KOPT-K1 (cell line): ENCODE results near the gene FARS2.
A peak's percentile ranks its signal among the peaks of the same experiment; 100 is the strongest.

Source experiments
- H3K27ac ChIP-seq: fragments of 200-600 bp; sonication (generic); 2 replicates; pipeline ENCODE4 v1.5.1; 2016; ENCODE audit warnings: antibody characterized with exemption, mild to moderate bottlenecking, low read depth, low read length; ENCODE audit not compliant: poor library complexity, severe bottlenecking
- H3K36me3 ChIP-seq: fragments of 200-600 bp; sonication (generic); 2 replicates; pipeline ENCODE4 v1.5.1; 2017; ENCODE audit warnings: antibody characterized with exemption, mild to moderate bottlenecking, low read length, moderate library complexity; ENCODE audit not compliant: insufficient read depth
- H3K9me3 ChIP-seq: fragments of 200-600 bp; sonication (generic); 2 replicates; pipeline ENCODE4 v1.5.1; 2017; ENCODE audit warnings: antibody characterized with exemption, low read length, mild to moderate bottlenecking; ENCODE audit not compliant: insufficient read depth, poor library complexity, severe bottlenecking

The FARS2 gene

DNA sequence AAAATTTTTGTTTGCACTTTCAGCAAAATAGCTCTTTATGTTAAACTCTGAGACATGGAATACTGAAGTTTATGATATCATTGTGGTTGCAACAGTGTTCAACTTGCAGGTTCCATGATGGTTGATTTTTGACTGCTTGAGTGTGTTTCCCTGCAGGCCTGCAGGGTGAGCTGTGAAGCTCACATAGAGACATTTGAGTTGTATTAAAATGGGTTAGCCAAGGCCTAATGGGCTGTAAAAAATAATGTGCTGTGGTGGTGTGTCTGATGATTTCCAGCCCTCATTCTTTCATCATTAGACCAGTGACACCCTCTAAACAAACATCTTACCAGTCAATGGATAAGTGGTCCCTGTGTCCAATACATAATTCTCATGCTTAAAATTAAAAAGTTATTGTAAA, 321.4 kb downstream of the FARS2 start:
- H3K27ac ChIP-seq, result no peak overlapping the region
- peaks cover 15% of the 10 kb centered on the region for H3K9me3 ChIP-seq
- no peaks in the 10 kb centered on the region for H3K36me3 ChIP-seq

DNA sequence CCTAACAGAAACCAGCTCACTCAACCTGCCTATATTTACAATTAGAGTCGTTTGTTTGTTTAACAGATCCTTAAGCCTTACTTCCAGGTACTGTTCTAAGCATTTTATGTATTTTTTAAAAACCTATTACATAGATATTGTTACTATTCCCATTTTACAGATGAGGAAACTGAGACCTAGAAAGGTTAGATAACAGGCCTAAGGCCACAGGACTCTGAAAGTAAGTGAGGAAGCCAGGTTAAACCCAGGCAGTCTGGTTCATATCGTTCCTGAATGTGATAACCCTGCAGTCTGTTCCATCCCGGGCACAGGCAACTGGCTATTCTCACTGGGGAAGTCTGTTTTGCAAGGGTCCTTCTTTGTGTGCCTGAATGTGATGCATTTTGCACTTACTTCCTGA, 322.2 kb downstream of the FARS2 start:
- Histone ChIP-seq H3K27ac (no peak overlapping the region), H3K9me3 (peaks cover 15% of the 10 kb centered on the region), H3K36me3 (no peaks in the 10 kb centered on the region)

DNA sequence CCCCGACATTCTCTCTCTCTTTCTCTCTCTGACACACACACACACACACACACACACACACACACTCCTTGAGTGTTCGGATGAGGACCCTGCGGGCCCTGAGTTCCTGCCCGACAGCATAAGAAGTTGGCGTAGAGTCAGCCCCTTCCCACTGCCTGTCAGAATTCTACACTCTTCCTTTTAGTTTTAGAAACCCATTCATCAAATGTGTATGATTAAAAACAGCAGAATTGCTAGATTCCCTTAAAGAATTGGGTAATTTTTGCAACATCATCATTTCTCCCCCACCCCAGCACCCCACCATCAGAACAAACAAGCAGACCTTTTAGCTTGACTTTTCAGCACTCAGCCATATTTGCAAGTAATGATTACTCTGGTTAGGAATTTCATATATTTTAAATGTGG, 322.8 kb downstream of the FARS2 start:
- Histone ChIP-seq H3K36me3 (no peaks in the 10 kb centered on the region), H3K9me3 (peaks cover 15% of the 10 kb centered on the region), H3K27ac (no peak overlapping the region)

DNA sequence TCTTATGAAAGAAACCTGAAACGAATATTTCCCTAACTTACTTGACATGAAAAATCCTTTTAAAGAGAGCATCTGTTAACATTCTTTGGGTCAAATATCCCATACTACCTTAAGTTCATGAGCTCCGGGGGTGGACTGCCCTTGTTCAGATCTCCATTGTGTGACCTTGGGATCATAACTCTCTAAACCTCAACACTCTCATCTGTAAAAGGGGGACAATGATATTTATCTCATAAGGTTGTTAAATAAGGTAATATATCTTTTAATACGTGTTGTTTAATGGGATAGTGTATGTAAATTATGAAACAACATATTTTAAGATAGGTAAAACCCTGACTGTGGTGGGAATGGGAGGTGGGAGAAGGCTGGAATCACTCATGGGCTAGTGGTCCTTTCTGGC, 326.3 kb downstream of the FARS2 start:
- Histone ChIP-seq H3K27ac (no peak overlapping the region), H3K36me3 (no peaks in the 10 kb centered on the region), H3K9me3 (peaks cover 15% of the 10 kb centered on the region)

DNA sequence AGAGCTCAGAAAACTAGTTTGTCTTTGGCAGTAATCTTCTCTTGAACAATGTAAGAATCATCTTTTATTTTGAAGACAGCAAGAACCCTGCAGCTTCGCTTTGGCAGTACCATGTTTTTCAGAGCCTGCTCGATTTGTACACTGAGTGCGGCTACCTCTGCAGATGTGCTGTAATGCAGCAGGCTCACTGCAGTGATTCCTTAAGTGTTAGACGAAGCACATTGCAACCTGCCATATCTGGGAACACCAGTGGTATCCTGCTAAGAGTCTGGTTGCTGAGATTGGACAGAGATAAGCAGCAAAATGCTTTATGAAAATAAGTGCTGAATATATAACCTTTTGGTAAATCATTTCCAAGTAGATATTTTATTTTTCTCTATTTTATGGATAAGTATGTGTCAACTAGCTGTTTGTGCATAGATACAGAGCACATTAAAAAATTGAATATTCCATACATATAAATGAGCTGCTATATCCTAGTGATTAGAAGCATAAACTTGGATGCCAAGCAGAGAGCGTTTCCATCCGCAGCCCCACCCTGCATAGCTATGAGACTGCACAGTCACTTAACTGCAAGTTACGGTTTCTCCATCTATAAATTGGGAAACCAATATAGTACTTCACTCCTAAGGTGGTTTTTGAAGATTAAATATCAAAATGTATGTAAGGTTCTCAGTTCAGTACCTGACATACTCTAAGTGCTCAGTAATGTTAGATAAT, 328.3 kb downstream of the FARS2 start:
- Histone ChIP-seq H3K27ac (no peak overlapping the region), H3K9me3 (peaks cover 15% of the 10 kb centered on the region), H3K36me3 (no peaks in the 10 kb centered on the region)

GRCh38 chr6:5590187-5590586, 328.9 kb downstream of the FARS2 start:
- H3K27ac ChIP-seq, result no peak overlapping the region

GRCh38 chr6:5592886-5593519, 331.7 kb downstream of the FARS2 start:
- no peaks in the 10 kb centered on the region for H3K9me3 ChIP-seq
- H3K36me3 ChIP-seq, result no peaks in the 10 kb centered on the region
- no peak overlapping the region for H3K27ac ChIP-seq

More at GRCh38 chr6:5590187-5590586, 328.9 kb downstream of the FARS2 start:
- no peaks in the 10 kb centered on the region for H3K36me3 ChIP-seq
- peaks cover 15% of the 10 kb centered on the region for H3K9me3 ChIP-seq

DNA sequence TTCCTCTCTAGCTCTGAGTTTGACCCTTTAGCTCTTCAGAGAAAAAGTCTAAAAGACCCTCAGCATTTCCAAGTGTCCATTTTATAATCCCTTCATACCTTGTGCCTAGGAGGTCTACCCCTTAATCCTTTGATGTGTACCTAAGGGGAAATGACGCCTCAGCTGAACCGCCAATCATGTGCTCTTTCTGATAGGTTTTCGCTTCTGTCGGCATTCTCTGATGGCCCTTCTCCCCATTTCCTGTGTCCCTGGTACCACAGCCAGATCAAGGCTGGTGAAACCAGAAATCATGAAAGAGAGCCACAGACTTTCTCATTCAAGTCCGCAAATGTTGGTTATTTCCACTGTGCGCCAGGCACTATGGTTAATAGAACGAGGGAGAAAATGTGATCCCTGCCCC, 333.9 kb downstream of the FARS2 start:
- no peaks in the 10 kb centered on the region for H3K9me3 ChIP-seq
- no peak overlapping the region for H3K27ac ChIP-seq
- no peaks in the 10 kb centered on the region for H3K36me3 ChIP-seq

DNA sequence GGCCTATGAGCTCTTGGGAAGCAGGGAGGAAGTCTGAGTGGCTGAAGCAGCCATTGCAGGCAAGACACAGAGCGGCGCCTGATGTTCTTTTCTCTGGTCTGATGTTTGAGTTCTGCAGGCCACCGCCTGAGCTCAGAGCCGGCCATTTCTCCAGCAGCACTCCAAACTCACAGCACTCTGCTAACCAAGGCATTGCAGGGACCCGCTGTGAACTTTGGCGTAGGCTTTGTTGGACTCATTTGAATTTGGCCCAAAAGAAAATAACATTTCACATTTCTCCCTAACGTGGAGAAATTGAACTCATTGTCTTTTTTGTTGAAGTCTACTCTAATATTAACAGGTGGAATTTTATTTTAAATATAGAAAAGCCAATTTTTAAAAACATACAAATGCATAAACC, 336.1 kb downstream of the FARS2 start:
- no peak overlapping the region for H3K27ac ChIP-seq

GRCh38 chr6:5598123-5598522, 336.8 kb downstream of the FARS2 start:
- no peaks in the 10 kb centered on the region for H3K9me3 ChIP-seq
- no peaks in the 10 kb centered on the region for H3K36me3 ChIP-seq
- no peak overlapping the region for H3K27ac ChIP-seq

More for the DNA sequence above, 336.1 kb downstream of the FARS2 start:
- H3K36me3 ChIP-seq, result no peaks in the 10 kb centered on the region
- no peaks in the 10 kb centered on the region for H3K9me3 ChIP-seq

- H3K9me3 ChIP-seq, result no peaks in the 10 kb centered on the region
- no peak overlapping the region for H3K27ac ChIP-seq
- no peaks in the 10 kb centered on the region for H3K36me3 ChIP-seq
Observed at GRCh38 chr6:5599127-5599526, 337.8 kb downstream of the FARS2 start.

GRCh38 chr6:5605937-5606336, 344.6 kb downstream of the FARS2 start:
- Histone ChIP-seq H3K27ac (no peak overlapping the region), H3K9me3 (no peaks in the 10 kb centered on the region), H3K36me3 (no peaks in the 10 kb centered on the region)

- Histone ChIP-seq H3K36me3 (no peaks in the 10 kb centered on the region), H3K9me3 (no peaks in the 10 kb centered on the region), H3K27ac (no peak overlapping the region)
Observed at GRCh38 chr6:5606546-5606945, 345.2 kb downstream of the FARS2 start.

DNA sequence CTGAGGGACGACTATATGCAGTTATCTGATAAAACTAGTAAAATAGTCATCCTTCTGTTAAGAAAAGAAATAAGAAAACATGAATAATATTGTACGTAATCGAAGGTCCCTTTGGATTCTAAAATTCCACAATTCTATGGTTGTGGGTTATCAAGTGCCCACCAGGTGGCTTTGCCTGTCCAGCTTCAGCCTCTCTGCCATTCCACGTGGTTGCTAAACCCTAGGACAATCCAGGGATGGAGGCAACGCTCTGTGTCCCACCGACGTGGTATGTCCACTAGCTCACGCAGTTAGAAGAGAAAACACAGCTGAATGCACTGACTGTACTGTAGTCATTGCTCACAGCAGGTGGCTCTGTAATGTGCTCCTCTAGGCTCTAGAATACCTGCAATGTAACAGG, 349.3 kb downstream of the FARS2 start:
- H3K36me3 ChIP-seq, result no peaks in the 10 kb centered on the region
- no peak overlapping the region for H3K27ac ChIP-seq
- H3K9me3 ChIP-seq, result no peaks in the 10 kb centered on the region

DNA sequence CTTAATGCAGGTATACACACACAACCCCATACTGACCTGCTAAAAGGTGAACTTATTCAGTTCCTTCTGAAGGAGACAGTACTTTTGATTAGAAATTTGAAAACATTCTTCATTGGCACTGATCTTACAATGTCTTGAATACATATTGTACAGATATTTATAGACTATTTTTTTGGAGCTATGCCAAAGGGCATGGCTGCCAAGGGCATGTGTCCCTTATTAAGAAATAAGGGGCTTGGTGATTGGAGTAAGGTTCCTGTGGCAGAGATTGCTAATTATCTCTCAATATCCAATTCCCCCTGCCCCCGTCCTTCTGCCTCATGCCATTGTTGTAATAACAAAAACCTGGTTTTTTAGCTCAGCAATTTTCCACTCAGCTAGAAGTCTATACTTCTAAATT, 355.9 kb downstream of the FARS2 start:
- Histone ChIP-seq H3K36me3 (no peaks in the 10 kb centered on the region), H3K9me3 (no peaks in the 10 kb centered on the region), H3K27ac (no peak overlapping the region)

DNA sequence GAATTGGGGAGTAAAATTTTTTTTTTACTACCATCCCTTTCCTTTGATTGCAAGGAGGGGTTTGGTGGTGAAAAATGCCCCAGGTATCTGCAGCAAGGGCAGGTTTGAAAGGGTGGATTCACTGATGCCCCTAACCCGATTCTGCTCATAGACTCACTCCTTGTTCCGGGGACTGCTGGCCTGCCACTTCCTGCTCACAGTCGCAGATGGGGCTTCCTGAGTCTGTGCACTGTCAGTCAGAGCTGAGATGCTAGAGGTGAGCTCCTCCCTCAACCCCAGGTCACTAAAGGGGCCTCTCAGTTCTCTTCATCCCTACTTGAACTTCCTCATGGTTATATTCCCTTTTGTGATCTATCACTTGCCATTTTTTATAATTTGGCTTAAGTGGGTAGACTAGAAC, 357.9 kb downstream of the FARS2 start:
- peak overlapping the region; percentile 63 for H3K27ac ChIP-seq
- no peaks in the 10 kb centered on the region for H3K36me3 ChIP-seq
- H3K9me3 ChIP-seq, result no peaks in the 10 kb centered on the region
